T-helper 9 cell (primary cell): Measurements from ENCODE around the gene PRKRIP1.
"Not testable (repeated sequence)": the region's sequence is repeated elsewhere in the genome, so short reads cannot be mapped to it uniquely, and the experiment has no call there.

Experiments
- DNase-seq: peaks from one replicate; pipeline ENCODE4 v3.0.0-alpha.2; 2020

PRKRIP1 gene

DNA sequence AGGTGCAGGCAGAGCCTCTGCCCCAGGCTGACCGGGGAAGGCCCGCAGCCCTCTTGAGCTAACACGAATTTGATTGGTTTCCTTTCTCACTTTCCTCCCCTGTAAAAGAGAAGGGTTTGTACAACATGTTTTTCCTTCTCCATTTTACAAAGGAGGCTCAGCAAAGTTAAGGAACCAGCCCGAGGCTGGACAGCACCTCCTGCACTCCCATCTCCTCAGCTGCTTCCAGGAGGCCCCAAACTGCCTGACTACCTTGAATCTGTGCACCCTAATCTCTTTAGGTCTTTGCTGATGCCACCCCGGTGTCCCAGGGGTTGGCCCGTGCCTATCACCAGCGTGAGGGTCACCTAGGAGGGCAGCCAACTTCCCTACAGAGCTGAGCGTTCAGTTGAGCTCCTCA lies 64.3 kb downstream of the PRKRIP1 start:
- DNase-seq, result no peak

GRCh38 chr7:102463841-102464576 lies 67.8 kb downstream of the PRKRIP1 start:
- no peak for DNase-seq

GRCh38 chr7:102464577-102465280 lies 68.6 kb downstream of the PRKRIP1 start, which contains the start of the genes ALKBH4 and LRWD1:
TSS of gene ALKBH4 (minus strand) at chr7:102464863. CDS start at chr7:102464836, 27 bp downstream.
TSS of gene LRWD1 (plus strand) at chr7:102464984. CDS start at chr7:102465081, 97 bp downstream.
- DNase-seq, result peak; percentile 90

GRCh38 chr7:102466097-102466496 lies 69.9 kb downstream of the PRKRIP1 start:
- no peak for DNase-seq

DNA sequence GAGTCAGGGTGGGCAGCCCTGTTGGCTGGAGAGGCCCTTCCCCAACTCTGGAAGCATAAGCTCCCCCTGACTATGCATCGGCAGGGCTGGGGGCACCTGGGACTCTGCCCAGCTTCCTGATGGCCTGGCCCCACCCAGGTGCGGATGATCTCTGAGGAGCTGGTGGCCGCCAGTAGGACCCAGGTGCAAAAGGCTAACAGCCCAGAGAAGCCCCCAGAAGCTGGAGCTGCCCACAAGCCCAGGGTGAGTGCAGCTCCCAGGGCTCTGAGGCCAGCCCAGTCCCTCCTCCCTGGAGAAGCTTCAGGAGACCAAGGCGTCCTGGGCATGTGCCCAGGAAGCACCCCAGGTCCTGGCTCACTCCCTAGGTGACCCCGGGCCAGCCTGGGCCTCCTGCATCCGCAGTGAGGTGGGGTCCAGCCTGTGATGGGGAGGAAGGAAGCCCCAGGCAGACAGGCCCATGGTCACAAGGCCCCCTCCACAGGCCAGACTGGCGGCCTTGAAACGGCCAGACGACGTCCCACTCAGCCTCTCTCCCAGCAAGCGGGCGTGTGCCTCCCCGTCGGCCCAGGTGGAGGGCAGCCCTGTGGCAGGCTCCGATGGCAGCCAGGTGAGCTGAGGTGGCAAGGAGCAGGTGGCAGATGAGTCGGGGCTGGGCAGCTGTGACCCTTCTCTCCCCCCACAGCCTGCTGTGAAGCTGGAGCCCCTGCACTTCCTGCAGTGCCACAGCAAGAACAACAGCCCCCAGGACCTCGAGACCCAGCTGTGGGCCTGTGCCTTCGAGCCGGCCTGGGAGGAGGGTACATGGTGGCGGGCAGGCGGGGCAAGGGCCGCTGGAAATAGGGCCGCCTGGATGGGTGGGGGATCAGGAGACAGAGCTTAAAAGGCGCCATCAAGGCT lies 71.7 kb downstream of the PRKRIP1 start:
- no peak for DNase-seq

- DNase-seq, result no peak
These were observed 72.6 kb downstream of the PRKRIP1 start for GRCh38 chr7:102468478-102469350.

- DNase-seq, result no peak
These were observed 73.3 kb downstream of the PRKRIP1 start for GRCh38 chr7:102469351-102469971.

DNA sequence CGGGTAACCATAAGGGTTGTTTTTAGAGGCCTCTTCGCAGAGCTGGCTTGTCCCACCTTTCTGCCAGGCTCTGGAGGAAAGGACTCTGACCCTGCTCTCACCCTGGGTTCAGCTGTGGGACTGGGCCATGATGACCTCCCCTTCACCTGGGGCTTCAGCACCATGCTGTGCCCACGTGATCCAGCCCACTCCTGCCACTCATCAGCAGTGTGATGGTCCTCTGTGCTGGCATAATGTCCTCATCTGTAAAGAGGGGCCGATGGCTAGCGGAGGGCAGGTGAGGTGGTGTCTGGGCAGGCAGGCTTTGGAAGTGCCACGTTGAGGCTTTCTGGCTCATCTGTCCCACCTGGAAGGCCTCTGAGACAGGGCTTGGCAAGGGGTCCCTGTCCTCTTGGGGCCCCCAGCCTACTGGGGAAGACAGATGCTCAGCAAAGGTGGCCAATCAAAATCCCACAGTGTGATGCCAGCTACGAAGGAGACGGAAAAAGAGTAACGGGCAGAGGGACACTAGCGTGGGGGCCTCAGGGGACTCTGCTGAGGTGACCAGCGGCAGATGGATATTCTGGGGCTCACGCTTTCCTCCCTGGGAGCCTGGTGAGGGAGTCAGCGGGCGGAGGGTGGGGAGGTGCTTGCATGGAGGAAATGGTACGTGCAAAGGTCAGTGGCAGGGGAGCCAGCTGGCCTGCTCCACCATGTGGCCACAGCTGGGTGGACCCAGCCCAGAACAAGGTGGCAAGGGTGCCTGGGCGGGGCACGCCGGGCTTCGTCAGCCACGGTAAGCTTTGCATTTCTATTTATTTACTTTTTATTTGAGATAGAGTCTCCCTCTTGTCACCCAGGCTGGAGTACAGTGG lies 74.0 kb downstream of the PRKRIP1 start:
- DNase-seq, result no peak

DNA sequence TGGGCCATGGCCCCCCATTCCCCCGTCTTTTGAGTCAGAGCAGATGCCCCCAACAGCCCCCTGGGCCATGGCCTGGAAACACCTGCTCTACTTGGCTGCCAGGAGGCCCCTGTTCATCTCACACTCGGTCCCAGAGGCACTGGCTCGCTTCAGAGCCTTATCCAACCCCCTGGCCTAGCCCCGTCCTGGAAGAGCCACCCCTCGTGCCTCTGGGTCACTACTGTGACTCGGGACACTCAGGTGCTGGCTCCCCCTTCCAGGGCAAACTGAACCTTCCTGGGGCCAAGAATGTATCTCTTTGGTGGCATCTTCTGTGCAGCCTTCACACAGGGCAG lies 75.6 kb downstream of the PRKRIP1 start:
- no peak for DNase-seq

GRCh38 chr7:102472126-102473041 lies 76.2 kb downstream of the PRKRIP1 start:
- no peak for DNase-seq

- no peak for DNase-seq
These were observed 77.3 kb downstream of the PRKRIP1 start for GRCh38 chr7:102473271-102473991.

- DNase-seq, result not testable (repeated sequence)
These were observed 78.0 kb downstream of the PRKRIP1 start for GRCh38 chr7:102474116-102474515.

GRCh38 chr7:102474736-102475435 lies 78.7 kb downstream of the PRKRIP1 start:
- not testable (repeated sequence) for DNase-seq
